GM18870 (cell line): ENCODE data around the gene CNIH1.
"Not testable (repeated sequence)": the region's sequence is repeated elsewhere in the genome, so short reads cannot be mapped to it uniquely, and the experiment has no call there.

ENCODE experiments used
- ATAC-seq: cut with Tn5 transposase; IDR thresholded peaks from one replicate; pipeline ENCODE4 v1.9.1; 2021; ENCODE audit warnings: moderate library complexity; ENCODE audit not compliant: unreplicated experiment

CNIH1 gene

GRCh38 chr14:54385556-54385955 lies 55.6 kb downstream of the CNIH1 start:
- no peak for ATAC-seq

- ATAC-seq = no peak
Observed at GRCh38 chr14:54383835-54384234, 57.3 kb downstream of the CNIH1 start.

- ATAC-seq = no peak
Observed at GRCh38 chr14:54381821-54382220, 59.4 kb downstream of the CNIH1 start.

GRCh38 chr14:54380558-54380957 lies 60.6 kb downstream of the CNIH1 start:
- not testable (repeated sequence) for ATAC-seq

GRCh38 chr14:54378893-54379292 lies 62.3 kb downstream of the CNIH1 start:
- ATAC-seq = not testable (repeated sequence)

GRCh38 chr14:54377501-54377900 lies 63.7 kb downstream of the CNIH1 start:
- no peak for ATAC-seq

GRCh38 chr14:54374117-54374884 lies 66.9 kb downstream of the CNIH1 start:
- no peak for ATAC-seq
